HG03469 (cell line): ENCODE results near the gene NTM.

Source experiments
- ATAC-seq: cut with Tn5 transposase; IDR thresholded peaks from one replicate; pipeline ENCODE4 v1.9.1; 2021; ENCODE audit warnings: mild to moderate bottlenecking, moderate library complexity, moderate number of reproducible peaks; ENCODE audit not compliant: unreplicated experiment

Gene NTM

DNA sequence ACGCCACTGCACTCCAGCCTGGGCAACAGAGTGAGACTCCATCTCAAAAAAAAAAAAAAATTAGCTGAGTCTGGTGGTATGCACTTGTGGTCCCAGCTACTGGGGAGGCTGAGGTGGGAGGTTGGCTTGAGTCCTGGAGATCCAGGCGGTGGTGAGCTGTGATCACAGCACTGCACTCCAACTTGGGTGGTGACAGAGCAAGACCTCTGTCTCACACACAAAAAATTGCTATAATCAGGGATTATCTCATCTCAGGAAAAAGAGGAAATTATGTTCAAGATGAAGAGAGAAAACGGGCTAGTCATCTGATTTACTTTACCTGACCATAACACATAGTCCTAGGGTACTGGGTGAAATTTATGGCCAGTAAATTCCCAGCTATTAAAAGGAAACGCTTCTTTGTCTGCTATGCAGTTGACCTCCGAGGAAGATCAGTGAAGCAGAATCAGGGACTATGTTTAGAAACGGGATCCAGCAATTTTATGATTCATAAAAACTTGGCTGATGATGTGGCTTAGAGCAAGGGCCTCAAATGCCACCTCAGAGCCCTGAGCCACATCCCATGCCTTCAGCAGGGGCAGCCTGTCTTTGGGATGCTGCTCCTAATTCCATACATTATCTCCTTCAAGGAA lies 386.2 kb downstream of the NTM start:
- ATAC-seq, result no peak

DNA sequence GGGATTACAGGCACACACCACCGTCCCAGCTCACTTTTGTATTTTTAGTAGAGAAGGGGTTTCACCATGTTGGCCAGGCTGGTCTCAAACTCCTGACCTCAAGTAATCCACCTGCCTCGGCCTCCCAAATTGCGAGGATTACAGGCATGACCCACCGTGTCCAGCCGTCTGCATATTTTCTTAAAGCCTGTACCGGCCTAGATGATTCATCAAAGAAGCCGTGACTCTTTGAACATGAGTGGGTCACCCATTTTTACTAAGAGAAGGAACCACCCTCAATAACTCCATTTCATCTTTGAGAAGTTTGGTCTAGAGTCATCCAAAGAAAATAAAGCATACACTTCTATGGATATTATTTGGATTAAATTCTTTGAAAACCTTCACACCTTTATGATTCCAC lies 388.3 kb downstream of the NTM start:
- ATAC-seq, result no peak

DNA sequence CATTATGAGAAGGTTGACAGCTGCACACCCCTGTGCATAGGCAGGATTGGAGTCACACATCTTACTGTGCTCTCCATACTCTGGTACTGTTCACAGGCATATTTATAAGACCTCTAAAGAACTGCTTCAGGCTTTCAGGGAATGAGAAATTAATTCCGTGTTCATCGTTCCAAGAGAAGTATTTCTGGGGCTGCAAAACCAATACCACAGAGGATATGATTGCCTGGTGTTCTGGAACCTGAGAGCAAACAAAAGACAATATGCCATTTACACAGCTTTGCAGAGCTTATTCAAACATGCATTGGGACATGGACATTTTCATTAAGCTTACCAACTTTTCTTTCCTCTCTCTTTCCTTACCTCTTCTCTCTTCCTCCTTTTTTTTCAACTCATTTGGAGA lies 388.7 kb downstream of the NTM start:
- ATAC-seq, result no peak

DNA sequence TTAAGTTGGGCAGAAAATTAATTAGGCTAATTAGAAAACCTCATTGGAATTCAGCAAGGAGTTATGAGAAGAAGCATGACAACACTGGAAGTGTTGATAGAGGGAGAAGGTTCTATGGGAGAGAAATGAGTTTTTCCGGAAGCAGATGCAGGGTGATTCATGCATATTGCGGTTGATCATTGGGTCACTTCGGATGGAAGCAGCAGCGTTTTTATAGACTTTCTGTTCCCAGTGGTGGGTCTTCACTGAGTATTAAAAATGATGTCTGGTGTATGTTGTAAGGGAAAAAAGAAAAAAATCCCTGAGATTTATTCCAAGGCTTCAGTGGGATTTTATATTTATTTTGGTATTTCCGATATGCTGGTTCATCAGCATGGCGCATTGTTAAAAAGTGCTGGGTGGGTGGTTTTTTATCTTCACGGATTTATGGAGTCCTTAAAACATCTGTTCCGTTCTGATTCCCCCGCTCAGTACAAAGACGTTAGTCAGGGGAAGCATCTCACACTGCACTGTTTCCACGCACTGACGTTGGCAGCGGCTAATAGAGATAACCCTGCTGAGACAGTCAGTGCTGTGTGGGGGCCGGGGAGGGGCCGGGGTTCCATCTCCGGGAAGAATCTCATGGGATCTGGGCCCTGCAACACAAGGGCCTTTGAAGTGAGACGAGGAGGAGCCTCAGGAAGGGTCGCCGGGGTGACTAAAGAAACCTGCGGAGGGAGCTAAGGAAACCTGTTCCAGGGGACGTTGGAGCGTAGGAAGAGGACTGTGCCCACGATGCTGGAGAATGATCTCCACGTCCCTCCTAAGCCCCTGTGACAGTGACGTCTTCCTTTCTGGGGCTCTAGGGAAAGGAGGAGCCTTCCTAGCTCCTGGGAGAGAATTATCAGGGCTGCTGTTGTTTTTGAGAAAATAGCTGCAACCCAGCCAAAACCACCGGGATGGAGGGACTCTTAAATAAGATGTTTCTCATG lies 390.0 kb downstream of the NTM start:
- no peak for ATAC-seq

DNA sequence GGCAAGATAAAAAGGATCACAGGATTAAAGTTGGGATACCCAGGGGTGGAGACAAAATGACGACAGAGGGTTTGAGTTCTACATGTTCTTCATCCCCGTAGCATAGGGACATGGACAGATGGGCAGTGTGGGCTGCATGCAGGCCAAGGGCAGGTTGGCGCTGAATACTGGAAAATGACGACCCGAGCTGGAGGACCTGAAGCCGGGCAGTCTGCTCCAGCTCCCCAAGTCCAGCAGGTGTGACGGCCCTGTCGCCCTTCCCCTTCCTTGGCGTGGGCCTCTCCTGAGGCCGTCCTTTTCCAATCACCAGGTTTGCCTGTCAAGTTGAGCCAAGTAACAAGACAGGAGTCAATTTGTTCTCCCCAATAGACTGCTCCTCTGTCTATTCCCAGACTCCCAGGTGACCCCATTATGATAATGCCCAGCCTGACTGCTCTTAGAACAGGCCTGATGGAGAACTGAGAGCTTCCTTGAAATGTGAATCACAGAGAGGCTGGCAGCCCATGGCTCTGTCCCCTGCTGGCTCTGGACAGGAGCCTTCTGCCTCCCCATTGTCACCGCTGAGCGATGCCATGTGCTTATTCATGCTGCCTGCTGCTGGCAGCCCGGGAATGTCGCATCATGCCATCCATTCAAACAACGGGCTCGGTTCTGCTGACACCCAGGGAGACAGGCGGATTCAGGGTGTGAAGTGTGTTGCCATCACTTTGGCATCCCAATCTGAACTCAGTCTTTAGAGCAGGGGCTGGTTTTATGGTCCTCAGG lies 392.1 kb downstream of the NTM start:
- ATAC-seq, result no peak

DNA sequence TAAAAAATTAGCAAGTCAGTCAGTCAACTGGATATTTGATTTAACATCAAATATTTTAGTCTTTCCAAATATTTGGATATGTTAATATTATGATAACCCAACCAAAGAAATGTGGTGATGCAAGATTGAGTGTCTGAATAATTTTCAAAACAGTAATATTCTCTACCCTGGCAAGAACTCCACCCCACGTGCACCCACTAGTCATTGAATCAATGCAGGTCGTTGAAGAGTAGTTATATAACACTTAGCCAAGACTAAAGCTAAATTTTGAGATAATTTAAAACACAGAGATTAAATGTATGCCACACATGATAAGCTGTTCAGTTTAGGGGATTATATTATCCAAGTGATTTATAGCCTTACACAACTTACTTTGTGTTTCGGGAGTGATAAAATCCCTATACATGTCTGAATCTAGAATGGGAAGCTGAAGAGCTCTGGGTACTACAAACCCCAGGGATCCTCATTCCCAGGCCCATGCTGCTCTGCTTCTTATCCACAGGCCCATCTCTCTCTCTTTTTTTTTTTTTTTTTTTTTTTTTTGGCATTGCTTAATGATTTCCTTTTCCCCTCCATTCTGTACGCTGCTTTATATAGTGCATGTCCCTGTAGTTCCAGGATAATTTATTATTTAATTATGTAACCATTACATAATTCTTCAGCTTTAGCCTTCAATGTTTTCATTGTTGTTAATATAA lies 392.9 kb downstream of the NTM start:
- no peak for ATAC-seq

DNA sequence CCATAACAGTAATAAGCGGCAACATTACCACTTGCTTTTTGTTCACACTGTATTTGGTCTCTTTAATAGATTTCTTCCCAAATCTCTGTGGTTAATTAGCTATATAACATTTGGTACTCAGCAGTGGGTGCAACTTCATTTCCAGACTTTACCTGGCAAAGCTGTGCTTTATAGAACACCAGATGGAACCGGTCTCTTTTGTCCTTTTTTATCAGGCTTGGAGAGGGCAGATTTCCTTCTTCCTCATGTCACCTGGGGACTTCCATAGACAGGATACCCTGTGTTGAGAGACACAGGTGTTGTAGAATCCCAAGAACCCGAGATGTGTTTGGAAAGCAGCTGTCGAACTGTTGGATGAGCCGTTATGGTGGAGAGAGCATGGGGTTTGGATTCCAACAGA lies 393.7 kb downstream of the NTM start:
- ATAC-seq, result no peak

DNA sequence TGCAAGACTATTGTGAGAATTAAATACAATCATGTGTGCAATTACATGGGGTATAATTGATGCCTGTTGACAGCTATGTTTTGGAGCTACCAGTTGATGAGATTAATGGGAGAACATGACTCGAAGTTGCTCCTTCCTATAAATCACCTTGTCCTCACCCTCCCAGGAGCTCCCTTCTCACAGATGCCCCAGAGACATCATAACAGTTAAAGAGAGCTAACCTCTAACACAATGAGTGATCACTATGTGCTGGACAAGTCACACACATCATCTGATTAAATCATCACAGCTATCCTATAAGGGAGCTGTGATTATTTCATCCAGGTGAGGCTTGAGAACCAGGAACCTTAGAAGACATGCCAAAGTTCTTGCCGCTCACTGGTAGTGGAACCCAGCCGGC lies 394.2 kb downstream of the NTM start:
- ATAC-seq, result no peak

DNA sequence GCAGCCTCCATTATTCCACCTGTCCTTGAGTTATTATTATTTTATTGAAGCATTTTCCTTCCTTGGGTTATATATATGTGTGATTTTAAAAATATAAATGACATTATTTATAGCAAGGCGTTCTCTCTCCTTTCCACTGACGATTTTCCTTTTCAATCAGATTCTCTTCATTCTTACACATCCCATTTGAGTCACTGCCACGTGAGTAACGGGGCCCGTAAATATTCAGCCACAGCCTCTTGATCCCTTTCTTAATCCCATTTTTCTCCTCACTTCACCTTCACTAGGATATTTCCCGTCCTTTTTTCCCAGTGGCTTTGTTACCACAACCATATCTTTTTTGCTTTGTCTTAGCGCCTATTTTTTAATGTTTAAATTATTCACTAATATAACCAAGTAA lies 396.2 kb downstream of the NTM start:
- ATAC-seq, result no peak

DNA sequence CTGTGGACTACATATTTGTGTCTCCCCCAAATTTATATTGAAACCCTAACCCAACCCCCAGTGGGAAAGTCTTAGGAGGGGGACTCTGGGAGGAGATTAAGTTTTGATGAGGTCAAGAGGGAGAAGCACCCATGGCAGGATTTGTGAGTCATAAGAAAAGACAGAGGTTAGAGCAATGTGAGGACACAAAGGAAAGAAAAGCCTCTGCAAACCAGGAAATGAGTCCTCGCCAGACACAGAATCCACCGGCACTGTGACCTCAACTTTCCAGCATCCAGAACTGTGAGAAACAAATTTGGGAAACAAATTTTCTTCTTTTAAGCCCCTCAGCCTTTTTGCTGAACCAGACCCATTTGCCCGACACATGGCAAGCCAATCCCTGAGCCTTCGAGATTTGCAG lies 397.0 kb downstream of the NTM start:
- no peak for ATAC-seq

DNA sequence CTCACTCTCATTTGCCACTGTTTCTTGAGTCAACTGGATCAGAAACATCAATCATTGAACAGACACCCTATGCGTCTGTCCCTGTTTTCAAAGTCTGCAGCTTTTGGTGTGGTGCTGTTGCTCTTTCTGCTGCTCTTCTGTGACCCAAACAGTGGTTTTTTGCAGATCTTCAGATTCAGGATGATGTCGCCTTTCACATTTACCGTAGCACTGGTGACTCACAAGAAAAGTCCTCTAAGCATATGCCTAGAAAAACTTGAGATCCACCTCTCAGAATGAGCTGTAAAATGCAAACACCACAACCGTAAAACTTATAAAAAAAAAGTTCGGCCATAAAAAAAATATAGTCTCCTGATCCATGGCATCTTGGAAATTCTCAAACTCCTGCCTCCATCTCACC lies 400.4 kb downstream of the NTM start:
- no peak for ATAC-seq

DNA sequence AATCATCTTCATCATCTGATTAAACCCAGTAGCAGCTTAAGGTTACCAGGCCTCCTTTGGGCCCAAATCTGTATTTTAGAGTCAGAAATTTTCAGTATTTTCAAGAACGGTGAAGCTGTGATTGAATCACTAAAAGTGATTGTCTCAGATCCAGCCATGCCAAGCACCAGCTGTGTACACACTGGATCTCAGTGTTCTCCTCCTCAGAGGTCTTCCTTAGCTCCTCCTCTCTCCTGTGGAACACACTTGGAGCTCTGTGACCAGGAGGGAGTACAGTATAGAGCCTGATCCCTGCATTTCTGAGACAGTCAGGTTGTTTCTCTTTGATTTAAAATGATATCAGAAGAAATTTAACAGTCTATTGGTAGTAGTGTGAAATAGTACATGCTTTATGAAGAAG lies 401.1 kb downstream of the NTM start:
- ATAC-seq, result no peak

DNA sequence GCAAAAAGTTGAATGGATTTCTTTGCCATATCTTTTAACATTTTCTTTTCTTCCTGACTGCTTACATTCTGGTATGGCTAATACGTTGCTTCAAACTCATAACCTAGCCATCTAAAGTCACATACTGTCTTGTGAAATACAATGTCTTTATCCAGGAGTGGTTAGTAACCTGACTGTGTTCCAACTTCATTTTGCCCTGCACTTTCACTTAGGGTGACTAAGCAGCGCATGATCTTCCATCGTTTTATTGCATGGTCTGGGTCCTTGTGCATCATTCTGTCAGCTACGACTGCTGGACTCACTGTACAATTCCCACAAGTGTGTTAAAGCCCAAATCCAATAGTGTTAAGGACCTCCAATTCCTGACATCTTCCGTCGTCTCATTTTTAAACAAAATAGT lies 403.2 kb downstream of the NTM start:
- ATAC-seq, result no peak

DNA sequence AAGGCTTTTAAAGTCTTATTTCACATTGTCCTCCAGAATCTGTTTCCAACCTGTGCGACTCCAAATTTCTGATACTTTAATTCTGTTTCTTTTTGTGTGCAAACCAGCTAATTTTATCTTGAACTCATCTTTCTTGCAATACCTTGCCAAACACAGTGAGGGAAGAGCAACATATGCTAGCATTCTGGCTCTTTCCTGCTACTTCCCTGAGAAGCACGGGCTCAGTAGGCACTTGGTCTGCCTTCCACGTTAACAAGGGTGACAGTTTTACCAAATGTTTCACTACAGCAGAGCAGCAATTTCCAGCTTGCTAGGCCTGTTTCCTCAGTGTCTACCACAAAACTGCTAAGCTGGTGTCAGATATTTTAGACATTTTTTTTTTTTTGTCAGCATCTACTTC lies 405.8 kb downstream of the NTM start:
- no peak for ATAC-seq

DNA sequence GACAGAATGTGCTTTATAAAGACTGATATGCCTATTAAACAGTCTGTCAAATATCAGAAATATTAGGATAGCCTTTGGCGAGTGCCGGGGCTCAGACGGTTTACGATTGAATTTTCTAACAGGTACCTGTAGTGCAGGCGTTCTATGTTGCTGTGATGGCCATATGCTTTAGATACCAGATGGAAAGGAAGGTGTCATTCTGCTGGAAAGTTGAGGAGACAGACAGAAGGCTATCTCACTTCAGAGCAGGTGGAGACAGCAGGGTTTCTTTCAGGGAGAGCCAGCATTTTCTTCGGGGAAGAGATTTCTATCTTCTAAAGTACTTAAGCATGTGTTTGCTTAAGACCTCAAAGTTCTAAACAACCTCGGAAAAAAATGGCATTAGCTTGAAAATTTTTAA lies 415.4 kb downstream of the NTM start:
- no peak for ATAC-seq

DNA sequence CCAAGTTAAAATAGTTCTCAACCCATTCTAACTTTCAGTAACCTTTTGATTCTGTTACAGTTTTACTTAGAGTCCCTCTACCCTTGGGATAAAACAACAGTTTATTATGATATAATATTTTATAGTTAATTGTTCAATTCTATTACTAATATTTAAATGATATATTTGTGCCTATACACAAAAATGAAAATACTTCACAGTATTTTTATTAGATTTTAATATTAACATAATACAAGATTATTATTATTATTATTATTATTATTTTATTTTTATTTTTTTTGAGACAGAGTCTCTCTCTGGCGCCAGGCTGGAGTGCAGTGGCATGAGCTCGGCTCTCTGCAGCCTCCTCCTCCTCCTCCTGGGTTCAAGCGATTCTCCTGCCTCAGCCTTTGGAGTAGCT lies 416.7 kb downstream of the NTM start:
- ATAC-seq, result no peak

DNA sequence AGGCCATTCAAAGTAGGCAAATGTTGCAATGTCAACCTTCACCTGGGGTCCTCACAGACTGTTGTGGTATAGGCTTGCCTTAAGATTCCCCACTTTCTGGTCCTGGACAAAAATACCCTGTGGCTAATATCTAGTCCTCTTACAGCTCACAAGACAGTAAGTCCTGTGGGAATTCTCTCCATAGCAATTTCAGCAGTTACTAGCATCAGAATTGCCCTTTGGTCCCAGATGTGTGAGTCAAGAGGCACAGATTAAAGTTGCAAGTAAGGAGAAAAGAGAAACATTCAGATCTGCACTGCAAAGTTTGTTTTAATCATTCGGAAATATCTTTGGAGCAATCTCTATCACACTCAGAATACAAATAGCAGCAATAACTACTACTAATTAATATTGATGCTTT lies 420.2 kb downstream of the NTM start:
- ATAC-seq, result no peak

DNA sequence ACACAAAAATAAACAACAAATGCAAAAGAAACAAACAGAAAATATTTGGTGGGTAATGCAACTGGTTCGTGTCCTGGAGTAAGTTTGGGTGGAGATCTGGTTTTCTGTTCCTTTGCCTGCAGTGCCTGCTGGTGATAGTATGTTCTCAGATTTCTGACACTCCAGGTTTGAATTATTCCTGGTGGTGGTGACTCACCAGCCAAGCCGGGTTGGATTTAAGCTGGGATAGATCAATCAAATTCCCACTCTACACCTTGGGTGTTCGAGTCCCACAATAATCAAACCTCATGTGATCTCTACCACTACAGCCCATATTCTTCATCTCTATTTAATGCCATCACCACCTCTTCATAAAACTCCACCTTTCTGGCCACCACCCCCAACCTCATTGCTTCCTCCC lies 421.8 kb downstream of the NTM start:
- ATAC-seq, result no peak

DNA sequence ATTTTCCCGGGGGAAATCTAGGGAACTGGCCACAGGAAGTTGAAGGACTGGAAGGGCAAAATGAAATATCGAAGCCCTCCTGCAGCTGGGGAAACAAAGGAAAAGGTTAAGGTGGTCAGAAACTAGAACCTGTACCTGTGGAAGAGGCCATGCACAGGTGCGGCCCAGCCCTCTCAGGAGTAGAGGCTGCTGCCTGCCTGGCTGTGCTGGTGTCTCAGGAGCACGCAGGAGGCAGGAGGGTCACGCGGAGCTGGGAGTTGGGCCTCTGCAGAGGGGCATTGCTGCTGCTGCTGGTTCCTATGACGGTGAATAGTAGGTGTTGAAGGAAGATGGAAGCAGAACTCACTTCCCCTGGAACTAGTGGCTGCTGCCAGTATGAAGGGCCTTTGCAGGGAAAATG lies 425.7 kb downstream of the NTM start:
- no peak for ATAC-seq

DNA sequence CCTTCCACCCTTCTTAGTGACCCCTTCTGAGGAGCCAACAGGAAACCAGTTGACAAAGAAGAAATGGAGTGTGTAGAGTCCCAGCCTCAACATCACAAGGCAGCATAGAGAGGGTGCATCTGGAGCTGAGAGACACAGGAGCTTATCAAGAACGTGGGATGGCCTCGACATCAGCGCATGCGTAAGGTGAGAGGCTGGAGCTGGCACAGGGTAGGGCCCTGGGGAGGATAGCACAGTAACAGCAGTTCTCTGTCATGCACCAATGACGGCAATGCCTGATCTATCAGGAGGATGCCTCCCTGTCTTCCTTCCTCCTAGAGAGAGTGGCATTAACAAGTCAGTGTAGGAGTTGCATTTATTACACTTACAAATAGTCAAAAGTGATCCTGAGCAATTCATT lies 426.1 kb downstream of the NTM start:
- no peak for ATAC-seq

DNA sequence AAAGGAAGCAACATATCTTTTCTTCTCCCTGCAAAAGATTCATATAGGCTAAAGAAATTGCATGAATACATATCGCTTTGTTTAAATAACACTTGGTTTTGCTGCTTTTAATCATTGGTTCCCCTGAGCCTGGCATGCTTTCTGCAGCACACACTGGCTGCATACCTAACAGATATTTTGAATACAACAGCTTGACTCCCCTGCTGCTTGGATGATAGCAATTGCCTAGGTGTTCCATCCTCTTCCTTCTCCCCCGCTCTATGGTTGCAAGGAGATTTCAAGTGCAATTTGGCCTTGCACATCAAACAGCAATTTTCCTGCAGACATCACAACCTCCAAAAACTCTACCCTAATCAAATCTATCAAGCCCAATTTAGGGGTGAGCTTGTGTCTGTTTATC lies 430.0 kb downstream of the NTM start:
- no peak for ATAC-seq
